GM23248 (cell line): ENCODE results near the gene NFIA.

Experiments
- EZH2 ChIP-seq: fragments of 200-600 bp; sonication (generic); IDR thresholded peaks from 2 replicates; pipeline ENCODE4 v1.6.1; 2018; ENCODE audit warnings: antibody characterized with exemption, mild to moderate bottlenecking; ENCODE audit not compliant: insufficient read depth, poor library complexity, severe bottlenecking
- EZH2phosphoT487 ChIP-seq: fragments of 200-600 bp; sonication (generic); IDR thresholded peaks from 2 replicates; pipeline ENCODE4 v1.6.1; 2018; ENCODE audit warnings: antibody characterized with exemption, moderate library complexity, mild to moderate bottlenecking, low read depth; ENCODE audit not compliant: insufficient read depth

GRCh38 chr1:61098333-61098732, 16.0 kb downstream of the NFIA start:
- TF ChIP-seq EZH2 (no peak), EZH2phosphoT487 (no peak)
